HG02763 (cell line): ENCODE measurements around the gene ITGBL1.

Experiments used
- ATAC-seq: cut with Tn5 transposase; IDR thresholded peaks from one replicate; pipeline ENCODE4 v1.9.1; 2021; ENCODE audit warnings: mild to moderate bottlenecking, moderate library complexity; ENCODE audit not compliant: unreplicated experiment

Gene ITGBL1

DNA sequence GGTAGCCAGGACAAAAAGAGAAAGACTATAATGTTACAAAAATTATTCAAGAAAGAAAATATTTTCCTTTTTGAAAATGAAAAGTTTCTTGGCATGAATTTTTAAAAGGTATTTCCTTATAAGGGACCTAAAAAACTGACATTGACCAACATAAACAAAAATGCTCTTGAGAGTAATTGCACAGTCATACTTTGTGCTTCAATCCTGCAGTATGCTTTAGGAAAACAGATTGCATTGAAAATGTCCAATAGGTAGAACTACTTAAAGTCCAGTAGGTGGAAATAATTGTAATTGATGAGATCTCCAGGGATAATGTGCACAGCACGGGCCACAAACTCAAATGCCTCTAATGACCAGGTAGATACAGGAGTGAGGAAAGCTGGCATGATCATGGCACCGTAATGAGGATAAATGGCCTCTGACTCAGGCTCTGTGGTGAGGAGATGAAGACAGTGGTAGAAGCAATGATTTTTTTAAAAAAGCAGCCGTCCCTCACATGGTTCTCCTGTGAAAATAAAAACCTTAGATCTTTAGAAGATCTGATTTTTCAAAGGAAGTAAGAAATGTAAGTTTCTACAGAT is 278.0 kb downstream of the ITGBL1 start:
- ATAC-seq, result no peak

DNA sequence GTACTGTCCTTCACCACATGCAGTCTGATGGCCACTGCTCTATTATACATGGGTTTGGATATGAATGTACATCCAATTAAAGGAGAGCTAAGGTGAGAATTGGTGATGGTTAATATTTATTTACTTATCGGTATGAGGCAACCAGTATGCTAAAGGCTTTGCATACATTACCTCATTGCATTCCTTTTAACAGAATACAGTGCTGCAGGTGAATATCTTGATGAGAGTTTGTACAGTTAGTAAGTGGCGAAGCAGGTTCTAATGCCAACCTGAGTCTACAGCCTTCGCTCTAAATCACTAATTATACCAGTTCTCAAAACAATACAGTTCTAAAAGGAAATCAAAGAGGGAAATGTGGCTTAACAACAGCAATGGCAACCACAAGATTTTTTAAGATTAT is 284.1 kb downstream of the ITGBL1 start:
- no peak for ATAC-seq

DNA sequence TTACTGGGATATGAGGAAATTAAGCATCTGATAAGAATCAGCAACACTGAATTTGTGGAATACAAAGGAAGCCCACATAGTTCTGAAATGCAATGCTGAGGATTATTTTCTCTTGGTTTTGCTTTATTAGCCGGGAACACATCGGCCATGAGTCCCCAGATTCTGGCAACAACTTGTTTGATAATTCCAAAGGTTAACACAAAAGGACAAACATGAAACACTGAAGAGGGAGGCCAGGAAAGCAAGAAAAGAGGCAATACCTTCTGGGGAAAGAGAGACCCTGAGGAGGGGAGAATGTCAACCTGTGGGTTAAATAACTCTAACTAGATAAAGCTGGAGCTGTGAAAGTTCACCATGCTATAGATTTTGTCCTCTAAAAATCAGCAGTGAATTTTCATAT is 285.9 kb downstream of the ITGBL1 start:
- ATAC-seq, result no peak

DNA sequence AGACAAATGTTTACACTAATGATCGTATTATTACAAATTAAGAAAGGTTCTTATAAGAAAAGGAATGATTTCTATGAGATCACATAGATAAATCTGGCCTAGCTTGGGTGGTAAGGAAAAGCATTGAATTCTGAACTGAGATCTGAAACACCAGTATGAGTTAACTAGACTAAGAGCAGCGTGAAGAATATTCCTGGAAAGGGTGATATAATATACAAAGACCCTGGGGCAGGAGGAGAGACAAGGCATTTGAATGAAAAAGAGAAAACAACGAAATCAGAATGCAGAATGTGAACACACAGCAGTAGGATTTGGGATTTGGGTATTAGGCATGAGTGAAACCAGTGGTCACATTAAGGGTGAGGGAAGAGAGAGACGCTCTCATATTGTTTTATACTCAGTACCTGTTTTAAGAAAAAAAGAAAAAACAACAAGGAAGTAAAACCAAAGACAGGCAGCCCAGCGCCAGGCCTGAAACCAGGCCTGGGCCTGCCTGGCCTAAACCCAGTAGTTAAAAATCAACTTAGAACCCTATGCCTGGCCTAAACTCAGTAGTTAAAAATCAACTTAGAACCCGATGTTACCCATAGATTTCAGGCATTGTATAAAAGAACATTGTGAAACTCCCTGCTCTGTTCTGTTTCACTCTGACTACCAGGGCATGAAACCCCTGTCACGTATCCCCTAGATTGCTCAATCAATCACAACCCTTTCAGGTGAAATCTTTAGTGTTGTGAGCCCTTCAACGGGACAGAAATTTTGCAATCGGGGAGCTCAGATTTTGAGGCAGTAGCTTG is 287.1 kb downstream of the ITGBL1 start:
- ATAC-seq, result peak; percentile 95

DNA sequence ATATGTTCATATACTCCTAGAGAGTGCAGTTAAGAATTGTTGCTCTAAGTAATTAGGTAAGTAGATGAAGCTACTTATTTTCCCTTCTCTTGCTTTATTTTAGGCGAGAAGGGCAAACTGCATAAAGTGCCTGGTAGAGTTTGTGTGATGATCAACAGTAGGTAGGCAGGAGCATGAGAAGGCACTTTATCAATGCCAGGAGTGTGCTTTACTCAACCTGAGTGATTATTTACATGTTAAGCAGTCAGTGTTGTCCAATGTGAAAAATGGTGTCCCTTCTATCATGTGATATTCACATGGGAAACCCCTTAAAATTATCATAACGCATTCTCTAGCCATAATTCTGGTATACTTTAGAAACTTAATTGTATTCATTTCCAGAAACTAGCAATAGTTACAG is 294.0 kb downstream of the ITGBL1 start:
- no peak for ATAC-seq

DNA sequence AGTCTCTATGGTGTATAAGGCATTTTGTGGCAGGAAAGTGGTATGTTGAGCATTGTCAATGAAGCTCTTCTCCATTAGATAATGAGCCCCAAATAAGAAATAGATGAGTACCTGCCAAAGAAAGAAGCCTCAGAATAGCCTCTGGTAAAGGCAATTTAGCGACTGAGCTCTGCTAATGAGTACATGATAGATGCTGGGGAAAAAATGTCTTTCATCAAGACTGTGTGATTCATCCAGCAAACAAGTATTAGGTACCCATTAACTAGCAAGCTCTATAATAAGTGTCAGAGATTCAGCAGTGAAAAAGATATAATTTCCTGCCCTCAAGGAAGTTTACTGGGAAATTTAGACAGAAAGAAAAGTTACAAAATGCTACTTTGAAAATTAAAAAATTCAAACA is 294.6 kb downstream of the ITGBL1 start:
- ATAC-seq, result no peak

DNA sequence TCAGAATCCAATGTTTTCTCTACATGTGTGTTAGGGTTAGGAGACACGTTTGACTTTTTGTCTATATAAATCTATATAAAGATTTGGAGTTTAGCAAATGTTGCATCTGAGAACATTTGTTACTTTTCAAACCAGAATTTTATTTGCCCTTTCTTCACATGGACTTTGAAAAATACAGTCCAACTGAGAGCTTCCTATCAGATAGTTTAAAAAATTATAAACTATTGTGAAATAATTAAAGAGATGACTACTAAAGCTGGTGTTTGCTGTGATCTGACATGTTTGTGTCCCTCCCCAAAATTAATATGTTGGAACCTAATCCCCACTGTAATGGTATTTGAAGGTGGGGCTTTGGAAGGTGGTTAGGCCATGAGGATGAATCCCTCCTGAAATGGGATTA is 297.1 kb downstream of the ITGBL1 start:
- no peak for ATAC-seq

DNA sequence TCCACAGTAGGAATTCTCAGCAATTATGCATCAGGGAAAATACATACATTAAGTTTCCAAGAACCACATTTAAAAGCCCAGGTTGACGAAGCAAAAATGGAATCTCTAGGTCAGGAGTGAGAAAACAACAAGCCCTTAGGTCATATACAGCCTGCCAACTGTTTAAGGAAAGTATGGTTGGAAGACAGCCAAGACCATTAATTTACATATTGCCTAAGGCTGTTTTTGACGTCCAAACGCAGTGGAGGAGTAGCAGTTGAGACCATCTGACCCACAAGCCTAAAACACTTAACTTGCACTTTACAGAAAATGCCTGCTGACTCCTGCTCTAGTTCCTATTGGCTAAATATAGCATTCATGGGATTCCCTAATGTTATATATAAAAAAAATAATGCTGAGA is 299.0 kb downstream of the ITGBL1 start:
- peak; percentile 88 for ATAC-seq

DNA sequence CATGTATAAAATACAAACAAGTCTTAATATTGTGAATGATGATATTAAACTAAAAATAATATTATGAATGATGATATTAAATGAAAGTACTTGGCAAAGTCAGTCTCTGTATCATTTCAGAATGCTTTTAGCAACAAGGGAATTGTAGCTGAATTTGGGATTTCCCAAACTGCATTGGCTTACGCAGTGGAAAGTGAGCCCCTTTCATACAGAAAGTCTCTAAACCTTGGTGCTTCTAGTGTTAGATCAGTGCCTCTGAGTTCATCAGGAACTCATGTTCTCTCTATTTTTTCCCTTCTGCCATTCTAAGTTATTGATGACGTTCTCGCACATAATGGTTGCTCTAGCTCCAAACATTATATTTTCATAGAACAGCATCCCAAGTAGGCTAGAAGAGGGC is 300.0 kb downstream of the ITGBL1 start:
- ATAC-seq, result no peak

DNA sequence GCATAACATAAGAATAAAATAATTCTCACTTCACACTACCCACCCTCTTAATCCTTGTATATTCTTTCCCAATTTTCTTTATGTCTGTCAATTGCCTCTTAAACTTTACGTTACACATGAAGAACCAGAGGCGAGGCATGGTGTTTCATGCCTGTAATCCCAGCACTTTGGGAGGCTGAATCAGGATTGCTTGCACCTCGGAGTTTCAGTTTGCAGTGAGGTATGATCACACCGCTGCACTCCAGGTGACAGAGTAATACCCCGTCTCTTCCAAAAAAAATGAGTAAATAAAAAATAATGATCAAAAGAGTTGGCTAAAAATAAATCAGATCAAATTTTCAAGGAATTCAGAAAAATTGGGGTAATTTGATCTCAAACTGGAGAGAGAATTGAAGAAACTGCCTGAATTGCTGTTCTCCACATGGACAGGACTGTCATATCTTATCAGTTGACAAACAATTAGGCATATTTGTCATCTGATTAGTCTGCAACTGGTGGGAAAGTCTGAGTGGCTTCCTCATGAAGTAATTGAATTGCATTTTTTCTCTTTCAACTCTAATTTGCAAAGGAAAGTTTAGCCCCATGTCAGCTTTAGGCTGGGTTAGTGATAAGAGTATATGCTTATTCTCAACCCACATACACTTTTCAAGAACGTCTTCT is 302.9 kb downstream of the ITGBL1 start:
- ATAC-seq, result no peak

DNA sequence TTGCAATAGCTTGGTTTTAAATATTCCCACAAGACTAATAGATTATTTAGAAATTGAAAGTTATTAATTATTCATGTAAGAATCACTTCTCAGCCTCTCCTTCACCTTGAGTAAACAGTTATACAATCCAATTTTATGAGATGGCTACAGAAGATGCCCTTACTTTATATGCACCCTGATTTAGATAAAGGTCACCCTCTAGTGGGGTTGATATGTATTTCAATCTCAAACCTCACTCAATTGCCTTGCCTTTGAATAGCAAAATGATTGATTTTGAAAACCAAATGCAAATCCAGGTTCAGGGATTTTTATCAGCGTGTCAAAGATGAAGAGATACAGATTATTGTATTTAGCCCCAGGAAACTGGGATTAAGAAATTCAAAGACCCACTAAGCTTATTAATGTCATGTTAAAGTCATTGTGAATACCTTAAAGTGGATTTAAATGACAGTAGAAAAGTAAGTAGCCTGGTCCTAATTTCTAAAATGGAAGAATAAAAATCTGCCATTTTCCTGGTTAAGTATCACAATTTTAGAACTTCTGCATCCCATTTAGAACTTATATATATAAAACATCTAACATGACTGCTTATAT is 305.1 kb downstream of the ITGBL1 start:
- peak; percentile 86 for ATAC-seq

DNA sequence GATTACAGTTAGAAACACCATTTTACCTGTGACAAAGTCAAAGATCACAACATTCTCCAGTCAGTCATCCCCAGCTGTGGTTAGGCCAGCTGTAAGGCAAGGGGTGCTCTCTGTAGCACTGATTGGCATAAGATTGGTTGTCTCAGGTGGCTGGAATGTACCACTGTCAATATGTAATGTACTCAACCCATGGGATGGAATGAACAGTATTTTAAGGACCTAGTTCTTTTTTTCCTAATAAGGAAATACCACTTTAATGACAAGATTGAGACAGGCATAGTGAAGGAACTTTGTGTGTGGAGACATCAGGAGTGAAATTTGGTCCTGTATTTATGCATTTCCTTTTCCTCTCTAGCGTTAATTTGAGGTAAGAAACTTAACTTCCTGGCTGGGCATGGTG is 310.7 kb downstream of the ITGBL1 start:
- no peak for ATAC-seq
